T47D (cell line): Measurements from ENCODE around the gene PRR15L.

Experiments
- DNase-seq, 2 experiments: peaks; one replicate each; pipeline versions ENCODE4 v3.0.0 to v3.0.0-alpha.2; 2011 to 2012; ENCODE audit warnings: low read depth in 1 of 2, low spot score in 1 of 2
- JUND ChIP-seq: IDR thresholded peaks from 2 replicates; pipeline ENCODE4 v1.6.1; 2012; ENCODE audit warnings: low read depth
- in situ Hi-C: cut with HindIII; loops from 2 replicates; pipeline ENCODE4 v1.10.0; 2016; ENCODE audit warnings: low sequenced_read_pairs, low pct_unique_long_range_greater_than_20kb

Gene PRR15L

GRCh38 chr17:47915776-47916398, 41.8 kb downstream of the PRR15L start:
- in situ Hi-C loops, result no loop called here
- no peak for TF ChIP-seq JUND
- no peak for DNase-seq

- in situ Hi-C loops, result no loop called here
- no peak for DNase-seq
Measured at GRCh38 chr17:47914306-47914948, 43.3 kb downstream of the PRR15L start.

GRCh38 chr17:47913050-47913449, 44.6 kb downstream of the PRR15L start:
- in situ Hi-C loops, result no loop called here
- DNase-seq, result no peak
- no peak for TF ChIP-seq JUND

More at GRCh38 chr17:47914306-47914948, 43.3 kb downstream of the PRR15L start:
- TF ChIP-seq JUND, result no peak

- no peak for TF ChIP-seq JUND
- DNase-seq, result peak in 1 of 2 experiments; percentile 35
- in situ Hi-C loops, result no loop called here
Measured at GRCh38 chr17:47907932-47908562, 49.6 kb downstream of the PRR15L start.

- peak in 1 of 2 experiments; percentile 63 for DNase-seq
- in situ Hi-C loops, result no loop called here
- TF ChIP-seq JUND, result no peak
Measured at GRCh38 chr17:47906443-47906842, 51.2 kb downstream of the PRR15L start.

GRCh38 chr17:47905221-47905733, 52.4 kb downstream of the PRR15L start:
- no peak for TF ChIP-seq JUND
- peak; percentile 77 to 97 for DNase-seq
- in situ Hi-C loops, result no loop called here

- no peak for TF ChIP-seq JUND
- in situ Hi-C loops, result no loop called here
- no peak for DNase-seq
Measured at GRCh38 chr17:47902039-47902744, 55.5 kb downstream of the PRR15L start.
